Astrocyte (in vitro differentiated cells and primary cell): ENCODE measurements around the gene COX8A. TPM values are rescaled to one million over a fixed set of nuclear protein-coding genes. Genes with fewer than 3 reads are reported as not detected.

Experiments
- DNase-seq: peaks from one replicate; pipeline ENCODE4 v3.0.0-alpha.2; 2010; ENCODE audit warnings: low read depth
- FAIRE-seq: peaks from 2 replicates; lab custom pipeline; 2011; peaks lifted over from hg19 to GRCh38; lab: Jason Lieb, UNC
- H2AFZ ChIP-seq: 2 replicates; pipeline ENCODE4 v1.6.0; 2012; ENCODE audit warnings: low read depth, low read length, inconsistent platforms
- H3K27ac ChIP-seq: 2 replicates; pipeline ENCODE4 v1.5.1; 2011; ENCODE audit warnings: low read depth, low read length, inconsistent platforms
- H3K27me3 ChIP-seq: 2 replicates; pipeline ENCODE4 v1.6.0; 2011; ENCODE audit warnings: low read length, inconsistent platforms; ENCODE audit not compliant: insufficient read depth
- H3K36me3 ChIP-seq: 2 replicates; pipeline ENCODE4 v1.5.1; 2011; ENCODE audit warnings: low read length, inconsistent platforms; ENCODE audit not compliant: insufficient read depth
- H3K4me1 ChIP-seq: 2 replicates; pipeline ENCODE4 v1.5.1; 2011; ENCODE audit warnings: low read length, inconsistent platforms; ENCODE audit not compliant: insufficient read depth
- H3K4me2 ChIP-seq: 2 replicates; pipeline ENCODE4 v1.6.0; 2012; ENCODE audit warnings: low read length, inconsistent platforms
- H3K4me3 ChIP-seq: 2 replicates; pipeline ENCODE4 v1.5.1; 2011; ENCODE audit warnings: low read depth, mild to moderate bottlenecking, low read length, inconsistent platforms; ENCODE audit not compliant: insufficient read depth
- H3K79me2 ChIP-seq: 2 replicates; pipeline ENCODE4 v1.6.0; 2012; ENCODE audit warnings: mild to moderate bottlenecking, low read length, inconsistent platforms; ENCODE audit not compliant: insufficient read depth
- H3K9ac ChIP-seq: 2 replicates; pipeline ENCODE4 v1.6.0; 2012; ENCODE audit warnings: mild to moderate bottlenecking, low read length, inconsistent platforms
- H3K9me3 ChIP-seq: 2 replicates; pipeline ENCODE4 v1.5.1; 2012; ENCODE audit warnings: low read depth, mild to moderate bottlenecking, low read length, inconsistent platforms; ENCODE audit not compliant: insufficient read depth
- H4K20me1 ChIP-seq: 2 replicates; pipeline ENCODE4 v1.6.0; 2012; ENCODE audit warnings: low read length, inconsistent platforms; ENCODE audit not compliant: insufficient read depth
- H3K27ac Mint-ChIP-seq: one replicate; pipeline ENCODE4 v1.8.0; 2021; ENCODE audit warnings: mild to moderate bottlenecking, mixed read lengths; ENCODE audit not compliant: unreplicated experiment
- H3K27me3 Mint-ChIP-seq: one replicate; pipeline ENCODE4 v1.8.0; 2021; ENCODE audit warnings: low read depth, mixed read lengths; ENCODE audit not compliant: unreplicated experiment
- H3K36me3 Mint-ChIP-seq: one replicate; pipeline ENCODE4 v1.8.0; 2021; ENCODE audit warnings: low read depth, mixed read lengths; ENCODE audit not compliant: unreplicated experiment
- H3K4me1 Mint-ChIP-seq: one replicate; pipeline ENCODE4 v1.8.0; 2021; ENCODE audit warnings: low read depth, mixed read lengths; ENCODE audit not compliant: unreplicated experiment
- H3K4me3 Mint-ChIP-seq: one replicate; pipeline ENCODE4 v1.8.0; 2021; ENCODE audit warnings: mild to moderate bottlenecking, moderate library complexity, mixed read lengths; ENCODE audit not compliant: unreplicated experiment
- H3K9me3 Mint-ChIP-seq: one replicate; pipeline ENCODE4 v1.8.0; 2021; ENCODE audit warnings: mild to moderate bottlenecking, mixed read lengths; ENCODE audit not compliant: unreplicated experiment
- CTCF ChIP-seq: IDR thresholded peaks from 2 replicates; pipeline ENCODE4 v1.5.1; 2011; ENCODE audit warnings: low read depth, mild to moderate bottlenecking, inconsistent platforms, low read length, moderate library complexity; ENCODE audit not compliant: insufficient read depth
- EZH2 ChIP-seq: IDR thresholded peaks from 2 replicates; pipeline ENCODE4 v1.6.1; 2012; ENCODE audit warnings: mild to moderate bottlenecking, low read length, inconsistent platforms; ENCODE audit not compliant: insufficient read depth
- total RNA-seq: library from RNA; stranded (reverse); gene quantifications from 2 replicates; pipeline ENCODE4 v1.2.1, GENCODE V29; 2021

COX8A gene
- total RNA-seq, 1 donor from 2014 or later = 274 TPM

- Mint-ChIP-seq H3K9me3 (no peaks in the 10 kb centered on the region), H3K27me3 (no peaks in the 10 kb centered on the region), H3K4me1 (no peaks in the 10 kb centered on the region), H3K4me3 (no peak overlapping the region), H3K27ac (no peak overlapping the region), H3K36me3 (peaks cover 2% of the 10 kb centered on the region)
- Histone ChIP-seq H3K36me3 (peaks cover 2% of the 10 kb centered on the region), H3K27ac (no peak overlapping the region), H3K4me3 (no peak overlapping the region), H3K9me3 (no peaks in the 10 kb centered on the region), H3K9ac (no peak overlapping the region), H4K20me1 (peaks cover 36% of the 10 kb centered on the region), H3K4me1 (no peaks in the 10 kb centered on the region), H3K27me3 (no peaks in the 10 kb centered on the region), H3K4me2 (no peak overlapping the region), H3K79me2 (peaks cover 55% of the 10 kb centered on the region), H2AFZ (no peak overlapping the region)
- no peak for TF ChIP-seq EZH2
- TF ChIP-seq CTCF = no peak
- FAIRE-seq = no peak
- DNase-seq = no peak
These were observed 31.6 kb upstream of the COX8A start for GRCh38 chr11:63942803-63943202.

GRCh38 chr11:63944987-63945386 is 29.4 kb upstream of the COX8A start:
- Histone ChIP-seq H3K36me3 (peaks cover 2% of the 10 kb centered on the region), H3K79me2 (peaks cover 48% of the 10 kb centered on the region), H3K4me2 (no peak overlapping the region), H3K4me1 (no peaks in the 10 kb centered on the region), H3K9me3 (no peaks in the 10 kb centered on the region), H3K4me3 (no peak overlapping the region), H4K20me1 (peaks cover 36% of the 10 kb centered on the region), H2AFZ (no peak overlapping the region), H3K9ac (peak overlapping the region; percentile 27), H3K27ac (no peak overlapping the region), H3K27me3 (no peaks in the 10 kb centered on the region)
- Mint-ChIP-seq H3K36me3 (peaks cover 2% of the 10 kb centered on the region), H3K4me3 (no peak overlapping the region), H3K4me1 (no peaks in the 10 kb centered on the region), H3K9me3 (no peaks in the 10 kb centered on the region), H3K27me3 (no peaks in the 10 kb centered on the region), H3K27ac (no peak overlapping the region)
- TF ChIP-seq CTCF (no peak), EZH2 (no peak)
- DNase-seq (no peak), FAIRE-seq (no peak)

GRCh38 chr11:63945477-63946163 is 28.8 kb upstream of the COX8A start:
- no peaks in the 10 kb centered on the region for H3K27me3 ChIP-seq
- H3K36me3 Mint-ChIP-seq = peaks cover 2% of the 10 kb centered on the region
- H2AFZ ChIP-seq = peak overlapping the region; percentile 33
- no peaks in the 10 kb centered on the region for H3K27me3 Mint-ChIP-seq
- no peak overlapping the region for H3K4me3 ChIP-seq
- no peaks in the 10 kb centered on the region for H3K9me3 Mint-ChIP-seq
- H3K79me2 ChIP-seq = peaks cover 42% of the 10 kb centered on the region
- peaks cover 32% of the 10 kb centered on the region for H4K20me1 ChIP-seq
- FAIRE-seq (no peak), DNase-seq (peak; percentile 42)
- H3K4me1 ChIP-seq = no peaks in the 10 kb centered on the region
- peak overlapping the region; percentile 27 for H3K9ac ChIP-seq
- peak overlapping the region; percentile 37 for H3K4me2 ChIP-seq
- H3K9me3 ChIP-seq = no peaks in the 10 kb centered on the region
- no peak overlapping the region for H3K27ac Mint-ChIP-seq
- H3K4me1 Mint-ChIP-seq = no peaks in the 10 kb centered on the region
- H3K4me3 Mint-ChIP-seq = no peak overlapping the region
- H3K27ac ChIP-seq = no peak overlapping the region
- TF ChIP-seq EZH2 (no peak), CTCF (peak; percentile 69)
- peaks cover 2% of the 10 kb centered on the region for H3K36me3 ChIP-seq
